Skeletal muscle tissue (tissue), 4 donors: ENCODE measurements around the gene ANKRD33. TPM values are rescaled to one million over a fixed set of nuclear protein-coding genes. Genes with fewer than 3 reads are reported as not detected.

Source experiments
- H3K27ac ChIP-seq: one replicate; pipeline ENCODE4 v1.7.0; 2013; ENCODE audit warnings: mild to moderate bottlenecking, low read depth, low read length, inconsistent platforms
- H3K27me3 ChIP-seq, 3 donors: one replicate each; pipeline ENCODE4 v1.7.0; 2013; ENCODE audit warnings: low read length in 3 of 3; ENCODE audit not compliant: control insufficient read depth in 3 of 3, insufficient read depth in 3 of 3
- H3K36me3 ChIP-seq, 3 donors: one replicate each; pipeline ENCODE4 v1.7.0; 2013; ENCODE audit warnings: low read length in 3 of 3; ENCODE audit not compliant: control insufficient read depth in 3 of 3, insufficient read depth in 3 of 3
- H3K4me1 ChIP-seq, 3 donors: one replicate each; pipeline ENCODE4 v1.7.0; 2013; ENCODE audit warnings: low read length in 3 of 3, mild to moderate bottlenecking in 3 of 3; ENCODE audit not compliant: control insufficient read depth in 3 of 3, insufficient read depth in 3 of 3
- H3K4me3 ChIP-seq, 3 donors: one replicate each; pipeline ENCODE4 v1.7.0; 2013; ENCODE audit warnings: low read length in 3 of 3
- H3K9ac ChIP-seq, 3 donors: one replicate each; pipeline ENCODE4 v1.7.0; 2013; ENCODE audit warnings: low read length in 3 of 3, mild to moderate bottlenecking in 3 of 3, moderate library complexity in 2 of 3, low read depth in 1 of 3
- H3K9me3 ChIP-seq, 3 donors: one replicate each; pipeline ENCODE4 v1.7.0; 2013; ENCODE audit warnings: low read length in 3 of 3; ENCODE audit not compliant: control insufficient read depth in 3 of 3
- total RNA-seq: library from RNA; depleted of rRNA; stranded (reverse); fragments of >200 nt; gene quantifications from one replicate; pipeline ENCODE4 v1.2.3, GENCODE V29; 2014
- donor health status: Osteomylitis.

Gene ANKRD33
- total RNA-seq, 1 donor from 2014 or later: not detected

- H3K9me3 ChIP-seq: no peaks in the 10 kb centered on the region
- H3K4me3 ChIP-seq: no peak overlapping the region
- H3K9ac ChIP-seq: no peak overlapping the region
- H3K27ac ChIP-seq: no peak overlapping the region
- H3K36me3 ChIP-seq: no peaks in the 10 kb centered on the region
- peaks cover 15 to 20% (median 19%) of the 10 kb centered on the region in 3 donors for H3K4me1 ChIP-seq
- H3K27me3 ChIP-seq: peaks cover 33 to 49% (median 48%) of the 10 kb centered on the region in 3 donors
Observed at GRCh38 chr12:51867796-51868428, 20.0 kb upstream of the ANKRD33 start.

- H3K27ac ChIP-seq: no peak overlapping the region
- H3K9ac ChIP-seq: peak overlapping the region in 1 of 3 donors; percentile 50
- H3K36me3 ChIP-seq: no peaks in the 10 kb centered on the region
- H3K27me3 ChIP-seq: peaks cover 33 to 44% (median 41%) of the 10 kb centered on the region in 3 donors
- H3K4me1 ChIP-seq: peaks cover 15 to 17% (median 17%) of the 10 kb centered on the region in 3 donors
- no peaks in the 10 kb centered on the region for H3K9me3 ChIP-seq
- peak overlapping the region; percentile 41 to 66 (median 66) for H3K4me3 ChIP-seq
Observed at GRCh38 chr12:51868821-51869495, 18.9 kb upstream of the ANKRD33 start.

DNA sequence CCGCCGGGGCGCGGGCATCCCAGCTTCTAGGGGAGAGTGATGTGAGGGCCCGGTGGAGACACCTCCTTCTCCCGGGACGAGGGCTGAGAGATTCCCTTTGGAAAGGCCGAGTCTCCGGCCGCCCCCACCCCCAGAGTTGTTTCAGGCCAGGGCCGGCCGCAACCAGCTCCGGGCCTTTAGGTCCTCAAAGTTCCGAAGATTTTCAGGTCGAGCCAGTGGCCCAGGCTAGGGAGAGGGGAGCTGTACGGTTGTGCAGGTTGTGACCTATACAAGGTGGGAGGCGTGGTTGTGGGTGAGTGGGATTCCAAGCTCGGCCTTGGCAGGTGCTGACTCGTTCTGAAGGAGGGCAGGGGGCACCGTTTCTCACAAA is 18.4 kb upstream of the ANKRD33 start:
- H3K4me3 ChIP-seq: peak overlapping the region in 1 of 3 donors; percentile 66
- H3K27ac ChIP-seq: no peak overlapping the region
- H3K9me3 ChIP-seq: no peaks in the 10 kb centered on the region
- no peaks in the 10 kb centered on the region for H3K36me3 ChIP-seq
- H3K27me3 ChIP-seq: peaks cover 33 to 41% (median 40%) of the 10 kb centered on the region in 3 donors
- peaks cover 12 to 15% (median 13%) of the 10 kb centered on the region in 3 donors for H3K4me1 ChIP-seq
- peak overlapping the region in 1 of 3 donors; percentile 50 for H3K9ac ChIP-seq

- H3K4me3 ChIP-seq: no peak overlapping the region
- H3K9me3 ChIP-seq: no peaks in the 10 kb centered on the region
- no peak overlapping the region for H3K27ac ChIP-seq
- no peaks in the 10 kb centered on the region for H3K36me3 ChIP-seq
- no peak overlapping the region for H3K9ac ChIP-seq
- H3K4me1 ChIP-seq: peaks cover 9 to 15% (median 13%) of the 10 kb centered on the region in 3 donors
- peaks cover 29 to 37% (median 37%) of the 10 kb centered on the region in 3 donors for H3K27me3 ChIP-seq
Observed at GRCh38 chr12:51869931-51870330, 18.0 kb upstream of the ANKRD33 start.

GRCh38 chr12:51870504-51870903 is 17.4 kb upstream of the ANKRD33 start:
- Histone ChIP-seq H3K36me3 (no peaks in the 10 kb centered on the region), H3K4me3 (no peak overlapping the region), H3K4me1 (peaks cover 9 to 15% (median 13%) of the 10 kb centered on the region in 3 donors), H3K27me3 (peaks cover 29 to 37% (median 34%) of the 10 kb centered on the region in 3 donors), H3K9me3 (no peaks in the 10 kb centered on the region), H3K27ac (no peak overlapping the region), H3K9ac (no peak overlapping the region)

GRCh38 chr12:51871126-51871525 is 16.8 kb upstream of the ANKRD33 start:
- Histone ChIP-seq H3K9me3 (no peaks in the 10 kb centered on the region), H3K36me3 (no peaks in the 10 kb centered on the region)

GRCh38 chr12:51871918-51872688 is 15.8 kb upstream of the ANKRD33 start:
- H3K9ac ChIP-seq: no peak overlapping the region
- peaks cover 27 to 37% (median 34%) of the 10 kb centered on the region in 3 donors for H3K27me3 ChIP-seq

More at GRCh38 chr12:51871126-51871525, 16.8 kb upstream of the ANKRD33 start:
- Histone ChIP-seq H3K4me1 (peaks cover 9 to 15% (median 13%) of the 10 kb centered on the region in 3 donors), H3K27me3 (peaks cover 27 to 37% (median 34%) of the 10 kb centered on the region in 3 donors), H3K4me3 (no peak overlapping the region), H3K9ac (no peak overlapping the region), H3K27ac (no peak overlapping the region)

DNA sequence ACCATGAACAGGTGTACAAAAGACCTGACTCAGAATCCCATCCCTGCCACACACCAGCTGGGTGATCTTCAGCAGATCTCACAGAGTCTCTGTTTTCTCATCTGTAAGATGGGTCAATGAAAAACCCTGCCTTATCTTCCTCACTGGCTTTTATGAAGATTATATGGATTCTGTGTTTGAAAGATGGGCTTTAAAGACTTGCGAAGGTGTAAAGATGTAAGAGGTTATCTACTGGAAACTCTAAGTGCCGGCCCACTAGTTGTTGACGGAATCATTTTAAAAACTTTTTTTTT is 15.3 kb upstream of the ANKRD33 start:
- peaks cover 27 to 35% (median 31%) of the 10 kb centered on the region in 3 donors for H3K27me3 ChIP-seq
- peaks cover 9 to 15% (median 13%) of the 10 kb centered on the region in 3 donors for H3K4me1 ChIP-seq

More at GRCh38 chr12:51871918-51872688, 15.8 kb upstream of the ANKRD33 start:
- Histone ChIP-seq H3K9me3 (no peaks in the 10 kb centered on the region), H3K36me3 (no peaks in the 10 kb centered on the region), H3K27ac (no peak overlapping the region), H3K4me3 (no peak overlapping the region), H3K4me1 (peaks cover 9 to 15% (median 13%) of the 10 kb centered on the region in 3 donors)

DNA sequence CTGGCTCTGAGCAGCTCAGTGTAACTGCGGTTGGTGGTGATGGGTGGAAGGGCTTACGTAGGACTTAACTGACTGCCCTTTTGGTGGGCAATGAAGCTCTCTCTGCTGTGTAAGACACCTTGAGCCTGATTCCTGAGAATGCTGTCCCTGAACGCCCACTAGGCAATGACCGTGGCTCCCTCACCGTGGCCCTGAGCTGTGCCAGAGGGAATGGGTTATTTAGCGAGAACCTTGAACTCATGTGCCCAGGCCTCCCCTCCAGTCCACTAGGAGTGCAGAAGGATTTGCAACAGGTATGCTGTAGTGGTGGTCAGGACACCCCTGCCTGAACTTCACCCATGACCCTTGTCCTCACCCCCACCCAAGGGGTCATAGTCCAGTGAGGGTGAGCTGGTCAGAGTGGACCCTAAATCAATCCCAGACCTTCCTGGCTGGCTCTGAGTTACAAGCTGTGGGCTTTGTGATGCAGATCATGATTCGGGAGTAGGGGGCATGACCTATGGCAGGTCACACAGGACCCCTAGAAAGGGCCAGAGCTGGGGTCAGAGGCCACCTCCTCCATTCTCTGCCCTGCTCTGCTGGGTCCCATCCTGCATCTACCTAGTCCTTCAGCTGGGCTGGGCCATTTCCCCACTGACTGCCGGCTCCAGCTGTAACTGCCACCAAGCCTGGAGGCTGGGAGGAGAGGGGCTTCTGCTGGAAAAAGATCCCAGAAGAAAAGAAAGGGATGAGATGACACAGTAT is 14.5 kb upstream of the ANKRD33 start:
- H3K27me3 ChIP-seq: peaks cover 21 to 31% (median 27%) of the 10 kb centered on the region in 3 donors
- no peaks in the 10 kb centered on the region for H3K9me3 ChIP-seq
- peaks cover 9 to 15% (median 12%) of the 10 kb centered on the region in 3 donors for H3K4me1 ChIP-seq
- H3K27ac ChIP-seq: no peak overlapping the region
- H3K9ac ChIP-seq: no peak overlapping the region
- H3K36me3 ChIP-seq: no peaks in the 10 kb centered on the region
- no peak overlapping the region for H3K4me3 ChIP-seq

More for the DNA sequence above, 15.3 kb upstream of the ANKRD33 start:
- no peak overlapping the region for H3K27ac ChIP-seq
- no peak overlapping the region for H3K4me3 ChIP-seq
- H3K36me3 ChIP-seq: no peaks in the 10 kb centered on the region
- H3K9me3 ChIP-seq: no peaks in the 10 kb centered on the region
- H3K9ac ChIP-seq: no peak overlapping the region
